Prostate gland (tissue), 2 donors: Measurements from ENCODE around the gene ITPR1.

Source experiments
- CTCF ChIP-seq, 4 experiments: fragments of 200-600 bp in 2 of 4; fragments of 450-650 bp in 2 of 4; sonication (generic) in 2 of 4; IDR thresholded peaks; 1 replicate in 3 of 4; 2 replicates in 1 of 4; pipeline ENCODE4 v1.5.1; 2016 to 2019; ENCODE audit warnings: antibody characterized with exemption in 4 of 4, mild to moderate bottlenecking in 2 of 4, moderate library complexity in 2 of 4
- POLR2A ChIP-seq: fragments of 450-650 bp; IDR thresholded peaks from one replicate; pipeline ENCODE4 v1.6.1; 2016; ENCODE audit warnings: antibody characterized with exemption, mild to moderate bottlenecking
- POLR2AphosphoS5 ChIP-seq: sonication (generic); formaldehyde crosslinking; IDR thresholded peaks from one replicate; pipeline ENCODE4 v1.6.1; 2017; ENCODE audit warnings: antibody characterized with exemption

GRCh38 chr3:4532535-4533112 lies 39.5 kb downstream of the ITPR1 start:
- TF ChIP-seq POLR2AphosphoS5 (no peak), POLR2A (no peak), CTCF (IDR thresholded peaks at IDR 0.05) (no peak)
